ENCODE results near the gene VHLL. TPM values are rescaled to one million over a fixed set of nuclear protein-coding genes. Genes with fewer than 3 reads are reported as not detected.

VHLL gene
- total RNA-seq, 1 experiment from 2014 or later, result not detected

- no peaks in the 10 kb centered on the region for H3K9me3 Mint-ChIP-seq
- POLR2A ChIA-PET, result no interaction called here
Measured at GRCh38 chr1:156260896-156261295, 38.2 kb downstream of the VHLL start.

GRCh38 chr1:156259805-156260204 lies 39.3 kb downstream of the VHLL start:
- Mint-ChIP-seq H3K36me3 (peaks cover 74% of the 10 kb centered on the region), H3K27me3 (ENCODE audit: low read depth) (no peaks in the 10 kb centered on the region), H3K27ac (no peak overlapping the region), H3K4me3 (no peak overlapping the region), H3K9me3 (no peaks in the 10 kb centered on the region), H3K4me1 (no peaks in the 10 kb centered on the region)
- DNase-seq (ENCODE audit: low spot score), result no peak
- CTCF ChIA-PET, result interaction anchor here (0.5 to 1.8 kb wide), 13 partner anchors 9 to 122 kb away, joined by 3 to 9 read pairs (median 4); partner anchors contain the start of genes PAQR6 and PMF1
- TF ChIP-seq TEAD4 (CRISPR knock-in tag; IDR thresholded peaks at IDR 0.05) (no peak), PRRX2 (CRISPR knock-in tag; IDR thresholded peaks at IDR 0.05) (no peak), TP53 (CRISPR knock-in tag; IDR thresholded peaks at IDR 0.05) (no peak), IRF2 (CRISPR knock-in tag; IDR thresholded peaks at IDR 0.05; ENCODE audit: borderline replicate concordance, low read depth) (no peak), ZBTB21 (CRISPR knock-in tag; IDR thresholded peaks at IDR 0.05; ENCODE audit: borderline replicate concordance) (no peak)
- TF ChIP-seq, protein P1, sequence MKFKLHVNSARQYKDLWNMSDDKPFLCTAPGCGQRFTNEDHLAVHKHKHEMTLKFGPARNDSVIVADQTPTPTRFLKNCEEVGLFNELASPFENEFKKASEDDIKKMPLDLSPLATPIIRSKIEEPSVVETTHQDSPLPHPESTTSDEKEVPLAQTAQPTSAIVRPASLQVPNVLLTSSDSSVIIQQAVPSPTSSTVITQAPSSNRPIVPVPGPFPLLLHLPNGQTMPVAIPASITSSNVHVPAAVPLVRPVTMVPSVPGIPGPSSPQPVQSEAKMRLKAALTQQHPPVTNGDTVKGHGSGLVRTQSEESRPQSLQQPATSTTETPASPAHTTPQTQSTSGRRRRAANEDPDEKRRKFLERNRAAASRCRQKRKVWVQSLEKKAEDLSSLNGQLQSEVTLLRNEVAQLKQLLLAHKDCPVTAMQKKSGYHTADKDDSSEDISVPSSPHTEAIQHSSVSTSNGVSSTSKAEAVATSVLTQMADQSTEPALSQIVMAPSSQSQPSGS (CRISPR knock-in tag; IDR thresholded peaks at IDR 0.05; ENCODE audit: borderline replicate concordance, low read depth), result no peak
- POLR2A ChIA-PET, result no interaction called here
- peak; percentile 52 for ATAC-seq

More at GRCh38 chr1:156260896-156261295, 38.2 kb downstream of the VHLL start:
- Mint-ChIP-seq H3K36me3 (peaks cover 82% of the 10 kb centered on the region), H3K4me1 (no peaks in the 10 kb centered on the region), H3K4me3 (no peak overlapping the region), H3K27ac (no peak overlapping the region), H3K27me3 (ENCODE audit: low read depth) (no peaks in the 10 kb centered on the region)
- DNase-seq (ENCODE audit: low spot score), result no peak
- no peak for ATAC-seq
- TF ChIP-seq NFYB (CRISPR knock-in tag; conservative IDR thresholded peaks at IDR 0.05; ENCODE audit: low read depth), result no peak
- no peak for TF ChIP-seq KAT7 (CRISPR knock-in tag; IDR thresholded peaks at IDR 0.05; ENCODE audit: borderline replicate concordance)
- no peak for TF ChIP-seq NFE2L1 (CRISPR knock-in tag; IDR thresholded peaks at IDR 0.05)
- TF ChIP-seq NR2C2 (CRISPR knock-in tag; IDR thresholded peaks at IDR 0.05), result no peak
- TF ChIP-seq TP53 (CRISPR knock-in tag; IDR thresholded peaks at IDR 0.05), result no peak
- no peak for TF ChIP-seq ZNF263 (CRISPR knock-in tag; IDR thresholded peaks at IDR 0.05; ENCODE audit: low read depth)
- TF ChIP-seq, protein P2, sequence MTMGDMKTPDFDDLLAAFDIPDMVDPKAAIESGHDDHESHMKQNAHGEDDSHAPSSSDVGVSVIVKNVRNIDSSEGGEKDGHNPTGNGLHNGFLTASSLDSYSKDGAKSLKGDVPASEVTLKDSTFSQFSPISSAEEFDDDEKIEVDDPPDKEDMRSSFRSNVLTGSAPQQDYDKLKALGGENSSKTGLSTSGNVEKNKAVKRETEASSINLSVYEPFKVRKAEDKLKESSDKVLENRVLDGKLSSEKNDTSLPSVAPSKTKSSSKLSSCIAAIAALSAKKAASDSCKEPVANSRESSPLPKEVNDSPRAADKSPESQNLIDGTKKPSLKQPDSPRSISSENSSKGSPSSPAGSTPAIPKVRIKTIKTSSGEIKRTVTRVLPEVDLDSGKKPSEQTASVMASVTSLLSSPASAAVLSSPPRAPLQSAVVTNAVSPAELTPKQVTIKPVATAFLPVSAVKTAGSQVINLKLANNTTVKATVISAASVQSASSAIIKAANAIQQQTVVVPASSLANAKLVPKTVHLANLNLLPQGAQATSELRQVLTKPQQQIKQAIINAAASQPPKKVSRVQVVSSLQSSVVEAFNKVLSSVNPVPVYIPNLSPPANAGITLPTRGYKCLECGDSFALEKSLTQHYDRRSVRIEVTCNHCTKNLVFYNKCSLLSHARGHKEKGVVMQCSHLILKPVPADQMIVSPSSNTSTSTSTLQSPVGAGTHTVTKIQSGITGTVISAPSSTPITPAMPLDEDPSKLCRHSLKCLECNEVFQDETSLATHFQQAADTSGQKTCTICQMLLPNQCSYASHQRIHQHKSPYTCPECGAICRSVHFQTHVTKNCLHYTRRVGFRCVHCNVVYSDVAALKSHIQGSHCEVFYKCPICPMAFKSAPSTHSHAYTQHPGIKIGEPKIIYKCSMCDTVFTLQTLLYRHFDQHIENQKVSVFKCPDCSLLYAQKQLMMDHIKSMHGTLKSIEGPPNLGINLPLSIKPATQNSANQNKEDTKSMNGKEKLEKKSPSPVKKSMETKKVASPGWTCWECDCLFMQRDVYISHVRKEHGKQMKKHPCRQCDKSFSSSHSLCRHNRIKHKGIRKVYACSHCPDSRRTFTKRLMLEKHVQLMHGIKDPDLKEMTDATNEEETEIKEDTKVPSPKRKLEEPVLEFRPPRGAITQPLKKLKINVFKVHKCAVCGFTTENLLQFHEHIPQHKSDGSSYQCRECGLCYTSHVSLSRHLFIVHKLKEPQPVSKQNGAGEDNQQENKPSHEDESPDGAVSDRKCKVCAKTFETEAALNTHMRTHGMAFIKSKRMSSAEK (CRISPR knock-in tag; IDR thresholded peaks at IDR 0.05; ENCODE audit: borderline replicate concordance), result no peak
- no peak for TF ChIP-seq ERG (CRISPR knock-in tag; IDR thresholded peaks at IDR 0.05)
- TF ChIP-seq EMX1 (CRISPR knock-in tag; IDR thresholded peaks at IDR 0.05), result no peak
- no peak for TF ChIP-seq PRRX2 (CRISPR knock-in tag; IDR thresholded peaks at IDR 0.05)
- CTCF ChIA-PET, result interaction anchor here (1.3 to 1.8 kb wide), 2 partner anchors 15 to 120 kb away, joined by 9 read pairs; no protein-coding TSS in a partner anchor

DNA sequence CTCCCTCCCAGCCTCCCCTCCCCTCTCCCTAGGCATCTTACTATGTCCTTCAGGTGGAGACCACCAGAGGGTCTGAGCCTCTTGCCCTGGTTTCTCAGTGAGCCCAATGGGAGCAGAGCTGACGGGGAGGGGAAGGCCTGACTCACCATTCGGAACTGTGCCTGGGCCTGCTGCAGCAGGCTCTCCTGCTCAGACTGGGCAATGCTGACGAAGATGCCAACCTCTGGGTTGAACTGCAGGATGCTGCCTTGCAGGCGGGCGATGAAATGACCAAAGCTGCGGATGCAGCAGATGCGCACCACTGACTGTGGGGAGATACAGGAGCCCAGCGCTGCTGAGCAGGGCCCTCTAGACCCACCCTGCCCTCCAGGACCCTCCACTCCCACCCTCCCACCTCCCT lies 40.2 kb downstream of the VHLL start:
- H3K27me3 Mint-ChIP-seq (ENCODE audit: low read depth), result no peaks in the 10 kb centered on the region
- H3K36me3 Mint-ChIP-seq, result peaks cover 73% of the 10 kb centered on the region
- ChIA-PET CTCF (interaction anchor here (0.6 to 1.8 kb wide), 4 partner anchors 10 to 92 kb away, joined by 3 to 9 read pairs (median 6); partner anchors contain the start of gene PAQR6), POLR2A (no interaction called here)
- H3K27ac Mint-ChIP-seq, result no peak overlapping the region
- no peaks in the 10 kb centered on the region for H3K4me1 Mint-ChIP-seq
- H3K9me3 Mint-ChIP-seq, result no peaks in the 10 kb centered on the region
- ATAC-seq, result no peak
- no peak for TF ChIP-seq RORB (CRISPR knock-in tag; IDR thresholded peaks at IDR 0.05)
- DNase-seq (ENCODE audit: low spot score), result no peak
- H3K4me3 Mint-ChIP-seq, result no peak overlapping the region

Data from WTC11 (cell line).